HEK293 (cell line): ENCODE data around the gene DMRTA2.

Experiments
- CTCF ChIA-PET: fragments of 350-600 bp; formaldehyde crosslinking; extraction: SDS; loops from one replicate; lab custom pipeline; 2021; ENCODE audit warnings: antibody characterized with exemption; lab: Yijun Ruan, JAX
- POLR2A ChIA-PET: fragments of 300-600 bp; formaldehyde crosslinking; extraction: SDS; loops from one replicate; lab custom pipeline; 2020; ENCODE audit warnings: antibody characterized with exemption, inconsistent platforms; lab: Yijun Ruan, JAX
- H3K27ac ChIP-seq: fragments of 200-500 bp; sonication (Bioruptor generic); 2 replicates; pipeline ENCODE4 v1.5.1; 2014; ENCODE audit warnings: low read depth, low read length, control low read depth, inconsistent platforms; ENCODE audit errors: extremely low read depth
- H3K36me3 ChIP-seq, 2 experiments: fragments of 200-500 bp in 1 of 2; sonication (Bioruptor generic) in 1 of 2; 1 replicate in 1 of 2; 2 replicates in 1 of 2; pipeline ENCODE4 v1.5.1; 2014 to 2017; ENCODE audit warnings: inconsistent platforms in 2 of 2, low read length in 2 of 2; ENCODE audit not compliant: control insufficient read depth in 2 of 2, insufficient read depth in 1 of 2
- H3K4me1 ChIP-seq: fragments of 200-500 bp; sonication (Bioruptor generic); 2 replicates; pipeline ENCODE4 v1.5.1; 2014; ENCODE audit warnings: mild to moderate bottlenecking, low read length, inconsistent platforms; ENCODE audit not compliant: control insufficient read depth, insufficient read depth
- H3K4me3 ChIP-seq: 2 replicates; pipeline ENCODE4 v1.5.1; 2011; ENCODE audit warnings: low read depth, mild to moderate bottlenecking, control low read depth, low read length, moderate library complexity
- H3K9me3 ChIP-seq: fragments of 200-500 bp; sonication (Bioruptor generic); 2 replicates; pipeline ENCODE4 v1.5.1; 2014; ENCODE audit warnings: low read depth, low read length, inconsistent platforms; ENCODE audit not compliant: control insufficient read depth, insufficient read depth
- BCL11B ChIP-seq: fragments of 450-650 bp; formaldehyde crosslinking; IDR thresholded peaks from 2 replicates; pipeline ENCODE4 v1.5.1; 2016; ENCODE audit warnings: low read depth, missing biosample characterization, missing genetic modification characterization
- HOXD13 ChIP-seq: sonication (generic); formaldehyde crosslinking; IDR thresholded peaks from 2 replicates; pipeline ENCODE4 v1.8.0; 2022; ENCODE audit warnings: missing genetic modification reagents, borderline replicate concordance
- SCRT2 ChIP-seq: fragments of 450-650 bp; formaldehyde crosslinking; IDR thresholded peaks from 2 replicates; pipeline ENCODE4 v1.5.1; 2016; ENCODE audit warnings: missing biosample characterization, missing genetic modification characterization
- ZBTB20 ChIP-seq: fragments of 450-650 bp; formaldehyde crosslinking; IDR thresholded peaks from 2 replicates; pipeline ENCODE4 v1.5.1; 2016; ENCODE audit warnings: missing biosample characterization, missing genetic modification characterization
- ZNF202 ChIP-seq: fragments of 450-650 bp; formaldehyde crosslinking; IDR thresholded peaks from 2 replicates; pipeline ENCODE4 v1.5.1; 2016; ENCODE audit warnings: missing biosample characterization, missing genetic modification characterization, borderline replicate concordance
- ZNF23 ChIP-seq: fragments of 450-650 bp; formaldehyde crosslinking; IDR thresholded peaks from 2 replicates; pipeline ENCODE4 v1.5.1; 2016; ENCODE audit warnings: missing biosample characterization, missing genetic modification characterization, borderline replicate concordance
- ZNF350 ChIP-seq: fragments of 450-650 bp; formaldehyde crosslinking; IDR thresholded peaks from 2 replicates; pipeline ENCODE4 v1.5.0; 2017; ENCODE audit warnings: missing biosample characterization, mild to moderate bottlenecking, missing genetic modification characterization
- ZNF404 ChIP-seq: fragments of 450-650 bp; formaldehyde crosslinking; IDR thresholded peaks from 2 replicates; pipeline ENCODE4 v1.5.1; 2017; ENCODE audit warnings: missing biosample characterization, missing genetic modification characterization
- ZNF707 ChIP-seq: fragments of 450-650 bp; formaldehyde crosslinking; IDR thresholded peaks from 2 replicates; pipeline ENCODE4 v1.5.1; 2016; ENCODE audit warnings: missing biosample characterization, missing genetic modification characterization
- ZNF777 ChIP-seq: fragments of 450-650 bp; formaldehyde crosslinking; IDR thresholded peaks from 2 replicates; pipeline ENCODE4 v1.5.1; 2017; ENCODE audit warnings: missing biosample characterization, missing genetic modification characterization, borderline replicate concordance
- TF ChIP-seq, protein P1 (sequence below): fragments of 450-650 bp; formaldehyde crosslinking; IDR thresholded peaks from 2 replicates; pipeline ENCODE4 v1.5.1; 2016; ENCODE audit warnings: missing biosample characterization, missing genetic modification characterization
- TF ChIP-seq, protein P2 (sequence below): fragments of 450-650 bp; formaldehyde crosslinking; IDR thresholded peaks from 2 replicates; pipeline ENCODE4 v1.5.1; 2016; ENCODE audit warnings: missing biosample characterization, missing genetic modification characterization
- TF ChIP-seq, protein P3 (sequence below): fragments of 450-650 bp; formaldehyde crosslinking; IDR thresholded peaks from 2 replicates; pipeline ENCODE4 v1.5.1; 2017; ENCODE audit warnings: missing biosample characterization, missing genetic modification characterization
- TF ChIP-seq, protein P4 (sequence below): fragments of 450-650 bp; formaldehyde crosslinking; IDR thresholded peaks from 2 replicates; pipeline ENCODE4 v1.5.1; 2016; ENCODE audit warnings: missing biosample characterization, missing genetic modification characterization, borderline replicate concordance
- TF ChIP-seq, protein P5 (sequence below): fragments of 450-650 bp; formaldehyde crosslinking; IDR thresholded peaks from 2 replicates; pipeline ENCODE4 v1.5.1; 2016; ENCODE audit warnings: missing biosample characterization, missing genetic modification characterization
- TF ChIP-seq, protein P6 (sequence below): fragments of 450-650 bp; formaldehyde crosslinking; IDR thresholded peaks from 2 replicates; pipeline ENCODE4 v1.5.1; 2016; ENCODE audit warnings: missing biosample characterization, missing genetic modification characterization

The DMRTA2 gene

DNA sequence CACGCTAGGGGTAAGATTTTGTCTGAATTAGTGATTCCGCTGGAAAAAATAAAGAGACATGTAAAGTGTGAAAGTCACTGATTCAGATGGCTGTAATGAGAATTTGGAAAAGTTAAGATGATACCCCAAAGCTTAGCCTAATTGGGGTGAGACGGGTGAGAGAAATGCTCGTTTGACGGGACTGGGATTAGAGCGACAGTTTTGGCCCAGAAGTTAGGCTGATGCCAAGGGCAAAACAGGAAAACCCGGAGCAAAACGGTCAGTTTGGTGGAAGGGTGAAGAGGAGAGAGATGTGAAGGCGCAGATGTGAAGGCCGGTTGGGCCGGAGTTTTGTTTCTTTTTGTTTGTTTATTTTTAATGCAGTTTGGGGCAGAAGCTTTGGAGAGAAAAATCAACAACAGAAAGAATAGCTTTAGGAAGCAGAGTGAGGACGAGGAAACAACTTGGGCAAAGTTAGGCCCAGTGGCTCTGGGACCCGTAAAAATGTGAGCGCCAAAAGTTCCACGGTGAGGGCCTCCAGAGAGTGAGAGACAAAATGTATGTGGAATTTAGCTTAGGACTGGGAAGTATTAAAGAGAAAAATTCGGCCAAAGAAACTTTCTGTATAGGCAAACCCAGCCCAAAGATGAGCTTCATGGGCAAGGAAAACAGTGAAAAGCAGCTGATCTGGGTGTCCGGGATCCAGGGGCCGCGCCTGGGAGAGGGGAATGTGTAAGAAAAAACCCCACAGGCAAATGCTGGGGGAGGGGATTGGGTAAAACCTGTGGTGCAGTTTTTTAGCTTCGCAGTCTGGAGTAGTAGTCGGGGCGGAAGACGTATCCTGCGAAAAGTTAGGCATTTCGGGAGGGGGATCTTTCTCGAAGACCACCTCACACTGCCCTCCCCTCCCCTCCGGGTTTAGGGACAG is 1.2 kb downstream of the DMRTA2 start (continued):
- TF ChIP-seq, protein P1, sequence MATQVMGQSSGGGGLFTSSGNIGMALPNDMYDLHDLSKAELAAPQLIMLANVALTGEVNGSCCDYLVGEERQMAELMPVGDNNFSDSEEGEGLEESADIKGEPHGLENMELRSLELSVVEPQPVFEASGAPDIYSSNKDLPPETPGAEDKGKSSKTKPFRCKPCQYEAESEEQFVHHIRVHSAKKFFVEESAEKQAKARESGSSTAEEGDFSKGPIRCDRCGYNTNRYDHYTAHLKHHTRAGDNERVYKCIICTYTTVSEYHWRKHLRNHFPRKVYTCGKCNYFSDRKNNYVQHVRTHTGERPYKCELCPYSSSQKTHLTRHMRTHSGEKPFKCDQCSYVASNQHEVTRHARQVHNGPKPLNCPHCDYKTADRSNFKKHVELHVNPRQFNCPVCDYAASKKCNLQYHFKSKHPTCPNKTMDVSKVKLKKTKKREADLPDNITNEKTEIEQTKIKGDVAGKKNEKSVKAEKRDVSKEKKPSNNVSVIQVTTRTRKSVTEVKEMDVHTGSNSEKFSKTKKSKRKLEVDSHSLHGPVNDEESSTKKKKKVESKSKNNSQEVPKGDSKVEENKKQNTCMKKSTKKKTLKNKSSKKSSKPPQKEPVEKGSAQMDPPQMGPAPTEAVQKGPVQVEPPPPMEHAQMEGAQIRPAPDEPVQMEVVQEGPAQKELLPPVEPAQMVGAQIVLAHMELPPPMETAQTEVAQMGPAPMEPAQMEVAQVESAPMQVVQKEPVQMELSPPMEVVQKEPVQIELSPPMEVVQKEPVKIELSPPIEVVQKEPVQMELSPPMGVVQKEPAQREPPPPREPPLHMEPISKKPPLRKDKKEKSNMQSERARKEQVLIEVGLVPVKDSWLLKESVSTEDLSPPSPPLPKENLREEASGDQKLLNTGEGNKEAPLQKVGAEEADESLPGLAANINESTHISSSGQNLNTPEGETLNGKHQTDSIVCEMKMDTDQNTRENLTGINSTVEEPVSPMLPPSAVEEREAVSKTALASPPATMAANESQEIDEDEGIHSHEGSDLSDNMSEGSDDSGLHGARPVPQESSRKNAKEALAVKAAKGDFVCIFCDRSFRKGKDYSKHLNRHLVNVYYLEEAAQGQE (tag by site-specific recombination): no peak
- TF ChIP-seq, all 188 proteins: peak for 0

DNA sequence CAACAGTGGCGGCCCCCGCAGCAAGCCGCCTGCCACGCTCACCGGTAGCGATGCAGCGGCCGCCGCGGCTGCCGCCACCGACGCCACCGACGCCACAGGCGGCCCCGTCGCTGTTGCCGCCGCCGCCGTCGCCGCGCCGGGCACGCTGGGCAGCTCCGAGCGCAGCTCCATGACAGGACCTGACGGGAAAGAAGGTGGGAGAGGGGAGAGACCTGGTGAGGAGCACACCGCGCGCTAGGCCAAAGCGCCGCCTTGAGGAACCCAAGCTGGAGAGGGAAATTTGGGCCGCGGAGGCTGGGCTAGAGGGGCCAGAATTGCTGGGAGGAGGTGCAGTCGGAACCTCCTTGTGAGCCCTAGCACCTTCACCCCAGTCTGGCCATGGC is 1.9 kb downstream of the DMRTA2 start:
- H3K9me3 ChIP-seq: no peaks in the 10 kb centered on the region
- no peaks in the 10 kb centered on the region for H3K4me1 ChIP-seq
- H3K36me3 ChIP-seq: peaks cover 0 to 35% of the 10 kb centered on the region in 2 experiments; a peak in 1 of 3 replicates
- TF ChIP-seq, protein P2, sequence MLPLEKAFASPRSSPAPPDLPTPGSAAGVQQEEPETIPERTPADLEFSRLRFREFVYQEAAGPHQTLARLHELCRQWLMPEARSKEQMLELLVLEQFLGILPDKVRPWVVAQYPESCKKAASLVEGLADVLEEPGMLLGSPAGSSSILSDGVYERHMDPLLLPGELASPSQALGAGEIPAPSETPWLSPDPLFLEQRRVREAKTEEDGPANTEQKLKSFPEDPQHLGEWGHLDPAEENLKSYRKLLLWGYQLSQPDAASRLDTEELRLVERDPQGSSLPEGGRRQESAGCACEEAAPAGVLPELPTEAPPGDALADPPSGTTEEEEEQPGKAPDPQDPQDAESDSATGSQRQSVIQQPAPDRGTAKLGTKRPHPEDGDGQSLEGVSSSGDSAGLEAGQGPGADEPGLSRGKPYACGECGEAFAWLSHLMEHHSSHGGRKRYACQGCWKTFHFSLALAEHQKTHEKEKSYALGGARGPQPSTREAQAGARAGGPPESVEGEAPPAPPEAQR (tag by site-specific recombination): no peak
- no peak for TF ChIP-seq ZNF777 (tag by site-specific recombination)
- TF ChIP-seq ZNF202 (tag by site-specific recombination): no peak
- no peak for TF ChIP-seq SCRT2 (tag by site-specific recombination)
- TF ChIP-seq ZBTB20: no peak
- no peak for TF ChIP-seq ZNF404
- TF ChIP-seq, protein P3, sequence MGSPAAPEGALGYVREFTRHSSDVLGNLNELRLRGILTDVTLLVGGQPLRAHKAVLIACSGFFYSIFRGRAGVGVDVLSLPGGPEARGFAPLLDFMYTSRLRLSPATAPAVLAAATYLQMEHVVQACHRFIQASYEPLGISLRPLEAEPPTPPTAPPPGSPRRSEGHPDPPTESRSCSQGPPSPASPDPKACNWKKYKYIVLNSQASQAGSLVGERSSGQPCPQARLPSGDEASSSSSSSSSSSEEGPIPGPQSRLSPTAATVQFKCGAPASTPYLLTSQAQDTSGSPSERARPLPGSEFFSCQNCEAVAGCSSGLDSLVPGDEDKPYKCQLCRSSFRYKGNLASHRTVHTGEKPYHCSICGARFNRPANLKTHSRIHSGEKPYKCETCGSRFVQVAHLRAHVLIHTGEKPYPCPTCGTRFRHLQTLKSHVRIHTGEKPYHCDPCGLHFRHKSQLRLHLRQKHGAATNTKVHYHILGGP (tag by site-specific recombination): no peak
- TF ChIP-seq, protein P4, sequence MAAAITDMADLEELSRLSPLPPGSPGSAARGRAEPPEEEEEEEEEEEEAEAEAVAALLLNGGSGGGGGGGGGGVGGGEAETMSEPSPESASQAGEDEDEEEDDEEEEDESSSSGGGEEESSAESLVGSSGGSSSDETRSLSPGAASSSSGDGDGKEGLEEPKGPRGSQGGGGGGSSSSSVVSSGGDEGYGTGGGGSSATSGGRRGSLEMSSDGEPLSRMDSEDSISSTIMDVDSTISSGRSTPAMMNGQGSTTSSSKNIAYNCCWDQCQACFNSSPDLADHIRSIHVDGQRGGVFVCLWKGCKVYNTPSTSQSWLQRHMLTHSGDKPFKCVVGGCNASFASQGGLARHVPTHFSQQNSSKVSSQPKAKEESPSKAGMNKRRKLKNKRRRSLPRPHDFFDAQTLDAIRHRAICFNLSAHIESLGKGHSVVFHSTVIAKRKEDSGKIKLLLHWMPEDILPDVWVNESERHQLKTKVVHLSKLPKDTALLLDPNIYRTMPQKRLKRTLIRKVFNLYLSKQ (tag by site-specific recombination): no peak
- TF ChIP-seq, protein P5, sequence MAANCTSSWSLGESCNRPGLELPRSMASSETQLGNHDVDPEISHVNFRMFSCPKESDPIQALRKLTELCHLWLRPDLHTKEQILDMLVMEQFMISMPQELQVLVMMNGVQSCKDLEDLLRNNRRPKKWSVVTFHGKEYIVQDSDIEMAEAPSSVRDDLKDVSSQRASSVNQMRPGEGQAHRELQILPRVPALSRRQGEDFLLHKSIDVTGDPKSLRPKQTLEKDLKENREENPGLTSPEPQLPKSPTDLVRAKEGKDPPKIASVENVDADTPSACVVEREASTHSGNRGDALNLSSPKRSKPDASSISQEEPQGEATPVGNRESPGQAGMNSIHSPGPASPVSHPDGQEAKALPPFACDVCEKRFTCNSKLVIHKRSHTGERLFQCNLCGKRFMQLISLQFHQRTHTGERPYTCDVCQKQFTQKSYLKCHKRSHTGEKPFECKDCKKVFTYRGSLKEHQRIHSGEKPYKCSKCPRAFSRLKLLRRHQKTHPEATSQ (tag by site-specific recombination): no peak
- TF ChIP-seq ZNF707: no peak
- no peak for TF ChIP-seq BCL11B (tag by site-specific recombination)
- no peak for TF ChIP-seq ZNF350 (tag by site-specific recombination)
- TF ChIP-seq, protein P6, sequence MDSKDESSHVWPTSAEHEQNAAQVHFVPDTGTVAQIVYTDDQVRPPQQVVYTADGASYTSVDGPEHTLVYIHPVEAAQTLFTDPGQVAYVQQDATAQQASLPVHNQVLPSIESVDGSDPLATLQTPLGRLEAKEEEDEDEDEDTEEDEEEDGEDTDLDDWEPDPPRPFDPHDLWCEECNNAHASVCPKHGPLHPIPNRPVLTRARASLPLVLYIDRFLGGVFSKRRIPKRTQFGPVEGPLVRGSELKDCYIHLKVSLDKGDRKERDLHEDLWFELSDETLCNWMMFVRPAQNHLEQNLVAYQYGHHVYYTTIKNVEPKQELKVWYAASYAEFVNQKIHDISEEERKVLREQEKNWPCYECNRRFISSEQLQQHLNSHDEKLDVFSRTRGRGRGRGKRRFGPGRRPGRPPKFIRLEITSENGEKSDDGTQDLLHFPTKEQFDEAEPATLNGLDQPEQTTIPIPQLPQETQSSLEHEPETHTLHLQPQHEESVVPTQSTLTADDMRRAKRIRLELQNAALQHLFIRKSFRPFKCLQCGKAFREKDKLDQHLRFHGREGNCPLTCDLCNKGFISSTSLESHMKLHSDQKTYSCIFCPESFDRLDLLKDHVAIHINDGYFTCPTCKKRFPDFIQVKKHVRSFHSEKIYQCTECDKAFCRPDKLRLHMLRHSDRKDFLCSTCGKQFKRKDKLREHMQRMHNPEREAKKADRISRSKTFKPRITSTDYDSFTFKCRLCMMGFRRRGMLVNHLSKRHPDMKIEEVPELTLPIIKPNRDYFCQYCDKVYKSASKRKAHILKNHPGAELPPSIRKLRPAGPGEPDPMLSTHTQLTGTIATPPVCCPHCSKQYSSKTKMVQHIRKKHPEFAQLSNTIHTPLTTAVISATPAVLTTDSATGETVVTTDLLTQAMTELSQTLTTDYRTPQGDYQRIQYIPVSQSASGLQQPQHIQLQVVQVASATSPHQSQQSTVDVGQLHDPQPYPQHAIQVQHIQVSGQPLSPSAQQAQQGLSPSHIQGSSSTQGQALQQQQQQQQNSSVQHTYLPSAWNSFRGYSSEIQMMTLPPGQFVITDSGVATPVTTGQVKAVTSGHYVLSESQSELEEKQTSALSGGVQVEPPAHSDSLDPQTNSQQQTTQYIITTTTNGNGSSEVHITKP (tag by site-specific recombination): no peak
- TF ChIP-seq ZNF23 (tag by site-specific recombination): no peak
- TF ChIP-seq HOXD13 (CRISPR knock-in tag): no peak
- ChIA-PET CTCF (interaction anchor here (1.4 kb wide), 1 partner anchor 89 kb away, joined by 3 read pairs; no protein-coding TSS in a partner anchor), POLR2A (no interaction called here)
- no peak overlapping the region for H3K4me3 ChIP-seq
- no peak overlapping the region for H3K27ac ChIP-seq
